Activated CD4-positive, alpha-beta T cell treated with anti-CD3 and anti-CD28 coated beads for 48 hours (primary cell): Measurements from ENCODE around the gene UXS1.

ENCODE experiments used
- DNase-seq: peaks from one replicate; pipeline ENCODE4 v3.0.0-alpha.2; 2020

UXS1 gene

GRCh38 chr2:106129150-106129549 lies 65.0 kb downstream of the UXS1 start:
- no peak for DNase-seq

GRCh38 chr2:106127776-106128268 lies 66.3 kb downstream of the UXS1 start:
- DNase-seq, result no peak

DNA sequence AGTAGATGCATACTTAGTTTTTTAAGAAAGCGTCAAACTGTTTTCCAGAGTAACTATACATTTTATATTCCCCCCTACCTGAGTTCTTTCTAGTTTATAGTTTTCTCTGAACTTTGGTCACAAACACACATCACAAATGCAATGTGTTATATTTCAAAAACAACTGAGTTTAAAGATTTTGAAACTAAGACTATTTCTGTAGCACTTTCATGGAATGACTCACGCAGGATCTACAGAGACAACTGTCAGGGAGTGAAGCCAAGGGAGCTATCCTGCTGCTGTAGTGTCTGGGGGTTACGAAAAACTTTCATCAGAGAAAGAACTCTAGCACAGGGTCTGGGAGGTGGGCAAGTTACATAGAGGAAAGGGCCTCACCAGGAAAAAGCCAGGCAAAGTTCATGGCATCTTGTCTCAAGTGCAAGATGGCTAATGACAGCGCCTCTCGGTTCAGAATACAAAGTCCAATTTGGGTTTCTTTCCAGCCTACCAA lies 66.8 kb downstream of the UXS1 start:
- no peak for DNase-seq

- DNase-seq, result no peak
Measured at GRCh38 chr2:106126705-106127281, 67.3 kb downstream of the UXS1 start.

GRCh38 chr2:106126295-106126694 lies 67.8 kb downstream of the UXS1 start:
- no peak for DNase-seq

DNA sequence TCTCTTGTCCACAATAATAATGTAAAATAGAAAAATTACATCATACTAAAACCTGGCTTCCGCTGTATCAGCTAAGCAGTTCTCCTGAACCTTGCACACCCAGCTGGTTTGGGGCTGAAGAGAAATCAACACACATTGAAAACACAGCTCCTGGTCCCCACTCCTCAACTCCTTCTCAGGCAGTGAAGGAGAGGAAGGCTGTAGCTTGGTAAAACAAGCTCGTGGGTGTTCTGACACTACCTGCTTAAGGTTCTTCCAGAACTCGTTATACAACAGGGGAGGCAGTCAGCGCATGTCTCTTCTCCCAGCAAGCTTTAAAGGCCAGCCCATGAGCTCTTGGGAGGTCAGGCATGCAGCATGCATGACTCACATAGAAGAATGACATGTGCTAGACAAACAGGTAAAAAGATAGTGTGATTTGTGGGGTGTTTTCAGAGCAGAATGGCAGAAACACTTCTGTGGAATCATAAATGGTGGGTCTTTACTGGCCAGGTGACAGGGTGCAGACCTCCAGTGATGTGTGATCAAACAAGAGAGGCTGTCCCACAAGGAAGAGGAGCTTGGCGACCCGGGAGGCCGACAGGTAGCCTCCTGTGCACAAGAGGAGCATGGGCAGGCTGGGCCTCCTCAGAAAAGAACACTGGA lies 69.1 kb downstream of the UXS1 start:
- no peak for DNase-seq

- DNase-seq, result no peak
Measured at GRCh38 chr2:106124106-106124756, 69.9 kb downstream of the UXS1 start.

DNA sequence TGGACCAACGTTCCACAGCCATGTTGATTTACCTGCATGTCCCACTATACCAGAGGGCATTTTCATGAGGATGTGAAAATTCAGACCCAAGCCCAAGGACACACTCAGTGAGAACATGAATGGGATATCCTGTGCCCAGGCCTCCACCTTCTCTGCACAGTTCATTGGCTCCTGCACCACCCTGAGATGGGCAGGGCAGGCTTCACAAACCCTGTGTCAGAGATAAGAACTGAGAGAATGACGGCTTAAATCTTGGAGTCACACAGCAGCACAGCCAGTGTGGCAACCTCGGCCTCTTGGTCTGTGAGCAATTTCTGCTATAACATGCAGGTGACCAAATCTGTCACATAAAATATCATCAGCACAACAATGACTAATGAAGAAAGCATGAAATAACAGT lies 71.9 kb downstream of the UXS1 start:
- DNase-seq, result no peak

DNA sequence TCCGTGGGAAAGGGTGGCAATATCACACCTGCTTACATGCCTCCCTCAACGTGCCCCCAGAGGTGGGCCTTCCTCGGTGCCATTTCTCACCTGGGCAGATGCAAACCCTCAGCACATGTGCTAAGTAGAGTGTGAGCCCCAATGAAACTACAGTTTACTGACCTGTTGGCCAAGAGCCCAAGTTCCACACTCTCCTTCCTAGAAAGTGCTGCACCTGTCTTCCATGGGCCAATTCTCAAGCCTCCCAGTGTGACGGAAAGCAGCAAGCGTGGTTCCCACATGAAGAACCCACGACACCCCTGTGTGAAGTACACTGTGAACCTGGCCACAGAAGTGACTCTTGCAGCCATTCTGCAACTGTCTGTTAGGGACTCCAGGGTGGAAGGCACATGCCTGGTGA lies 73.7 kb downstream of the UXS1 start:
- DNase-seq, result no peak

- DNase-seq, result no peak
Measured at GRCh38 chr2:106119074-106119473, 75.0 kb downstream of the UXS1 start.

- DNase-seq, result no peak
Measured at GRCh38 chr2:106117882-106118684, 76.0 kb downstream of the UXS1 start.

- no peak for DNase-seq
Measured at GRCh38 chr2:106117347-106117746, 76.8 kb downstream of the UXS1 start.

- DNase-seq, result no peak
Measured at GRCh38 chr2:106116248-106116647, 77.9 kb downstream of the UXS1 start.

DNA sequence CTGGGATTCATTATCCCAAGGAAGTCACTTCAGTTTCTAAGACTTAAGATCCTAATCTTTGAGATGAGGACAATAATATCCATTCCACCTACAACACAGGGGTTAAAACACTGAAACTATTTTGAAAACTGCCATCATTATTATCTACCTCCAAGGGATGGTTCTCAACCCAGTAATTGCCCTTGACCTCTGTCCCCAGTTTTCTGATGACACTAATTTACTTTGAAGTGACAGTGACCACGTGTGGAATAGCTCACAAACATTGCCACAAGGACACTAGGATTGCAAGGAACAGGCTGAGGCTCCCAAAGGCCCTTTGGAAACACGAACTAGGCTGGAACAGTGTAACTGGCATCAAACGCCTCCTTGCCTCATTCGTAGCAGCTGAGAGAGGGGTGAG lies 78.4 kb downstream of the UXS1 start:
- DNase-seq, result no peak

DNA sequence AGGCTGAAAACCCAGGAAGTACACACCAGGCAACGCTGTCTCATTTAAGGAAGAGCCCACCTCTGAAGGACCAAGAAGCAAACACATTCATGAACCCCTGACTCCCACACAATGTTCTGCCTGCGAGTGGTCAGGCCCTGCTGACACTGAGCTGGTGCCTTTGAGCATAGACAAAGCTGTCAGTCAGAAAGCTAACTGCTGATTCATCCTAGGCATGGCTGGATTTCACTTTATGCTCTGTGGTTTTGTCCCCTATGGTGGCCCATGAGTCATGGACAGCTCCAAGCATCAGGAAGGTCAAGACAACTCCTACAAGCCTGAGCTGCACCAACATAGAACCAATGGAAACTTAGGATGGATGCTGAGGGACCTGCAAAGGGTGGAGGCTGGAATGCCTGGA lies 78.9 kb downstream of the UXS1 start:
- DNase-seq, result no peak

DNA sequence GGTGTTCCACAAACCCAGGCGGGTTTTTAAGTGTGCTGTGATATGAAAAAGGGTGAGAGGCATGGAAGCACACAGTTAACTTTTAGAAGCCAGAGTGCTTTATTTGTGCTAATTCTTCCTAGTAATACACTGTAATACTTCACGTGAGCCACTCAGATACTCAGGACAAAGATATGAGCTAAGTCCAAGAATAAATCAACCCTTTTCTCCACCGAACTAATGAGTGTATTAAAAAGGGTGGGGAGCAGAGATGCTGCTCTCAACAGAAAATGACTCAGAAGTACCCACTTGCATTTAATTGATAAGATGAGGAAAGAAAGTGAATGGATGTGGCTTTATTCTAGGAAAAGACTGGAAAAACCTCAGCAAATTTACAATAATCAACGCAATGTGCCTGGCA lies 79.9 kb downstream of the UXS1 start:
- no peak for DNase-seq

DNA sequence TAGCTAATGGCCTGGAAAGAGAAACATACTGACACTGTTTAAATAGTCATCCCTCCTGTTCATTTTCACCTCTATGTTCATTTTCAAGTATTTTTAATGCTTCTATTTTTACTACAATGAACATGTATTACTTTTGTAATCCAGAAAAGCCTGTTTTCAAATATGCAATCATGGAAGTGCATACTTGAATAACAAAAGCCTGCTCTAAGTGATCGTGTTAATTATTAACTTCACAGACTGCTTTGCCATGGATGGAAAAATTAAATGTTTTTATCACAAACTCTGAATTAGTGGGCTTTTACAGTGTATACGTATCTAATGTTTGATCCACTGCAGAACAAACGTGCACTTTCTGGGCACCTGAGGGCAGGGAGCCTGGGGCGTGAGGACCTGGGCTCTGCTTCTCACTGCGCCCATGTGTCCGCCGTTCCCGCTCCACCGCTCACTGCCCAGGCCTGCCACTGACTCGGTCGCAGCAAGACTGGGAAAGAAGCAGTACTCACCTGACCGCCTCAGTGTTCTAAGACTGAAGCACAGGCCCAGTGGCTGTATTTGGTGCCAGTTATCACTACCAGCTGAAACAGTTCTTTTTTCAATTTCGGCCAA lies 80.6 kb downstream of the UXS1 start:
- no peak for DNase-seq

DNA sequence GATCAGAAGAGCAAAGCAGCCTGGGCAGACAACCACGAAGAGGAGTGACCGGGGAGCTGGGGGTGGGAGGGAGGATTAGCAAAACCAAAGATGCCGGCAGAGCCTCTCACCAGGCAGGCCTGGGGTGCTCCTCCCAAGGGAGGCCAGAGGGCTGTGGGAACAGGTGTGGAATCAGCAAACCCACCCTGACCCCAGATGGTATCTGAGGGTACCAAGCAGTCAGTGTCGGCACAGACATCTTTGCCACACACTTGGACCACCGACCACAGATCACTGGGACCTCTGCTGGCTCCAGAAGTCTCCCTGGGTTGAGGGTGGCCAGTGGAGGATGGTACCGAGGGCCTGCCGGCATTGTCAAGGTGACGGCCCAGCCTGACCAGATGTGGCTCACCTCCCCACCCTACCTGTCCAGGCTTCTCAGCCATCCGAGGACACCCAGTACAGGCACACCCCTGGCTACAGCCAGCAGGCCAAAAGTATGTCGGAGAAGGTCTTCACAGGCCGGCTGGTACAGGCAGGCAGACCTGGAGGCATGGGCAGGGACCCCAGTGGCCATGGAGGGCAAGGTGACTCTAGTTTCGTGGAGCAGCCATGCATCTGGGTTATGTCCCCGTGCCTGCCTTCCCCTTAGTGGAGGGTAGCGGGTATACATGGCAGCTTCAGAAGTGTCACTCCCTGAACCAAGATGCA lies 82.1 kb downstream of the UXS1 start:
- no peak for DNase-seq

GRCh38 chr2:106109675-106110424 lies 84.3 kb downstream of the UXS1 start:
- no peak for DNase-seq

GRCh38 chr2:106108791-106109190 lies 85.3 kb downstream of the UXS1 start:
- DNase-seq, result no peak

DNA sequence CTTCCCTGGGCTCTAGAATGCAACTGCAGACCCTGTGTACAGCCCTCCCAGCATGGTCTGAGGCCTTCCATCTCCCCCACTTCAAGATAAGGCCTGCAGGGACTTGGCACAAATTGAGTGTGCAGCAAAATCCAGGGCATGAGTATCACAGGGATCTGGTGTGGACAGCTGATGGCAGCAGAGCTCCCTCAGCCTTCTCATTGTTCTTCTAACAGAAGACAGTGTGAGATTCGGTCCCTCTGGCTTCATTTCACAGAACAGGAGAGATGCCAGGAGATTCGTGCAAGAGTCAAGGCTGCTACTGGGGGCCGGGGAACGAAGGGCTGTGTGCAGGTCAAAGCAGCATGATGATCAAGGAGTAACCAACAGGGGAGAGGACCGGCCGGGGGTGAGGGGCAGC lies 85.8 kb downstream of the UXS1 start:
- no peak for DNase-seq
